ENCODE measurements around the gene FYN. TPM values are rescaled to one million over a fixed set of nuclear protein-coding genes. Genes with fewer than 3 reads are reported as not detected.

Gene FYN
- total RNA-seq, 1 experiment from 2014 or later = 7.2 TPM

DNA sequence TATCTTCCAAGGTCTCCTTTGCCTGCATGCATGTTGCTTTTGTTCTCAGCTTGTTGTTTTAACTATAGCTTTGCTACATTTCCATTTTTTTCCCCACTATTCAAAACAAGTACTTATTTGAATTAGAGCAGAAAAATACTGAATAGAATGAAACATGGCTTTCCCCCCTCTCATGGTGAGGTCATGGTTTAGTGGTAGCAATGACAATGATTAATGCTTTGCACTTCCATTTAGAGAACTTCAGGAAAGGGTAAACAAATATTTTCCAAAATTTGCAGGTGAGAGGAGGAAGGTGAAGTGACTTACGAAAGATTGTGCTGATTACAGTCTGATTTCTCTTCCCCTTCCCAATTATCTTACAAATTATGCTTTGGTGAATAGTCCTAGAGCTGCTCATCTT lies 219.8 kb downstream of the FYN start:
- Mint-ChIP-seq H3K27ac (ENCODE audit: unreplicated experiment) (peak overlapping the region; percentile 54), H3K36me3 (ENCODE audit: insufficient read depth, unreplicated experiment) (no peaks in the 10 kb centered on the region), H3K27me3 (ENCODE audit: insufficient read depth, unreplicated experiment) (no peaks in the 10 kb centered on the region), H3K4me1 (ENCODE audit: low read depth, unreplicated experiment) (peaks cover 55% of the 10 kb centered on the region), H3K4me3 (ENCODE audit: unreplicated experiment) (peak overlapping the region; percentile 58), H3K9me3 (ENCODE audit: unreplicated experiment) (no peaks in the 10 kb centered on the region)
- no peaks in the 10 kb centered on the region for H3K36me3 ChIP-seq (ENCODE audit: control insufficient read depth, insufficient read depth, low read length)
- ChIA-PET CTCF (no interaction called here), POLR2A (no interaction called here)
- H3K4me1 ChIP-seq = peaks cover 37% of the 10 kb centered on the region
- H3K4me3 ChIP-seq (ENCODE audit: low read depth, low read length) = no peak overlapping the region
- no peaks in the 10 kb centered on the region for H3K9me3 ChIP-seq
- intact Hi-C loops (cut with micrococcal nuclease; ENCODE audit: unreplicated experiment) = no loop called here
- DNase-seq = no peak
- BruUV-seq (replicated peaks) = no TSS peak
- H3K27me3 ChIP-seq (replicated peaks; ENCODE audit: control insufficient read depth, insufficient read depth, low read length) = no peaks in the 10 kb centered on the region
- TF ChIP-seq, protein P1, sequence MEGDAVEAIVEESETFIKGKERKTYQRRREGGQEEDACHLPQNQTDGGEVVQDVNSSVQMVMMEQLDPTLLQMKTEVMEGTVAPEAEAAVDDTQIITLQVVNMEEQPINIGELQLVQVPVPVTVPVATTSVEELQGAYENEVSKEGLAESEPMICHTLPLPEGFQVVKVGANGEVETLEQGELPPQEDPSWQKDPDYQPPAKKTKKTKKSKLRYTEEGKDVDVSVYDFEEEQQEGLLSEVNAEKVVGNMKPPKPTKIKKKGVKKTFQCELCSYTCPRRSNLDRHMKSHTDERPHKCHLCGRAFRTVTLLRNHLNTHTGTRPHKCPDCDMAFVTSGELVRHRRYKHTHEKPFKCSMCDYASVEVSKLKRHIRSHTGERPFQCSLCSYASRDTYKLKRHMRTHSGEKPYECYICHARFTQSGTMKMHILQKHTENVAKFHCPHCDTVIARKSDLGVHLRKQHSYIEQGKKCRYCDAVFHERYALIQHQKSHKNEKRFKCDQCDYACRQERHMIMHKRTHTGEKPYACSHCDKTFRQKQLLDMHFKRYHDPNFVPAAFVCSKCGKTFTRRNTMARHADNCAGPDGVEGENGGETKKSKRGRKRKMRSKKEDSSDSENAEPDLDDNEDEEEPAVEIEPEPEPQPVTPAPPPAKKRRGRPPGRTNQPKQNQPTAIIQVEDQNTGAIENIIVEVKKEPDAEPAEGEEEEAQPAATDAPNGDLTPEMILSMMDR (IDR thresholded peaks at IDR 0.05; ENCODE audit: insufficient read depth in 1 of 2, low read depth in 1 of 2, low read length in 1 of 2, severe bottlenecking in 1 of 2, unreplicated experiment in 1 of 2) = no peak

DNA sequence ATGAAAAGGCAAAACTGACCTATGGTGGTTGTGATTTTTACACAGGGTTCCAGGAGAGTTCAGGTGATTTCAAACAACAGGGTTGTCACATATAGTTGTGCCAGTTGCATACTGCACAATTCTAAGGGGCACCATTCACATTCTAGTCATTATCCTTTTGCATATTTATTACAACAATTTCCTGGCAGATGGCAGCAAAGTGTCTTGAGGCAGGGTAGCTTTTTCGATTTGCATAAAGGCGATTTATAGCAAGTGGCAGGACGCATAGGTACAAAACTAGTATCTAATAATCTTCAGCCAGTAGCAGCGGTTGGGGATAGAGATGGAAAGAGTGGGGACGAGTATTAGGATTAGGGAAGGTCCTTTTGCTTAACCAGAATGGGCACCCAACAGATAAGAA lies 221.1 kb downstream of the FYN start:
- TF ChIP-seq, protein P1 (IDR thresholded peaks at IDR 0.05; ENCODE audit: insufficient read depth in 1 of 2, low read depth in 1 of 2, low read length in 1 of 2, severe bottlenecking in 1 of 2, unreplicated experiment in 1 of 2) = no peak
- intact Hi-C loops (cut with micrococcal nuclease; ENCODE audit: unreplicated experiment) = no loop called here
- Histone ChIP-seq H3K9me3 (no peaks in the 10 kb centered on the region), H3K36me3 (ENCODE audit: control insufficient read depth, insufficient read depth, low read length) (no peaks in the 10 kb centered on the region), H3K4me3 (ENCODE audit: low read depth, low read length) (no peak overlapping the region), H3K27me3 (replicated peaks; ENCODE audit: control insufficient read depth, insufficient read depth, low read length) (no peaks in the 10 kb centered on the region), H3K4me1 (peaks cover 32% of the 10 kb centered on the region)
- no peak for DNase-seq
- Mint-ChIP-seq H3K27ac (ENCODE audit: unreplicated experiment) (no peak overlapping the region), H3K9me3 (ENCODE audit: unreplicated experiment) (no peaks in the 10 kb centered on the region), H3K36me3 (ENCODE audit: insufficient read depth, unreplicated experiment) (no peaks in the 10 kb centered on the region), H3K4me1 (ENCODE audit: low read depth, unreplicated experiment) (peaks cover 48% of the 10 kb centered on the region), H3K4me3 (ENCODE audit: unreplicated experiment) (peak overlapping the region; percentile 34), H3K27me3 (ENCODE audit: insufficient read depth, unreplicated experiment) (no peaks in the 10 kb centered on the region)
- ChIA-PET CTCF (interaction anchor here (0.6 kb wide), 1 partner anchor 25 kb away, joined by 3 read pairs; no protein-coding TSS in a partner anchor), POLR2A (no interaction called here)
- BruUV-seq (replicated peaks) = no TSS peak

DNA sequence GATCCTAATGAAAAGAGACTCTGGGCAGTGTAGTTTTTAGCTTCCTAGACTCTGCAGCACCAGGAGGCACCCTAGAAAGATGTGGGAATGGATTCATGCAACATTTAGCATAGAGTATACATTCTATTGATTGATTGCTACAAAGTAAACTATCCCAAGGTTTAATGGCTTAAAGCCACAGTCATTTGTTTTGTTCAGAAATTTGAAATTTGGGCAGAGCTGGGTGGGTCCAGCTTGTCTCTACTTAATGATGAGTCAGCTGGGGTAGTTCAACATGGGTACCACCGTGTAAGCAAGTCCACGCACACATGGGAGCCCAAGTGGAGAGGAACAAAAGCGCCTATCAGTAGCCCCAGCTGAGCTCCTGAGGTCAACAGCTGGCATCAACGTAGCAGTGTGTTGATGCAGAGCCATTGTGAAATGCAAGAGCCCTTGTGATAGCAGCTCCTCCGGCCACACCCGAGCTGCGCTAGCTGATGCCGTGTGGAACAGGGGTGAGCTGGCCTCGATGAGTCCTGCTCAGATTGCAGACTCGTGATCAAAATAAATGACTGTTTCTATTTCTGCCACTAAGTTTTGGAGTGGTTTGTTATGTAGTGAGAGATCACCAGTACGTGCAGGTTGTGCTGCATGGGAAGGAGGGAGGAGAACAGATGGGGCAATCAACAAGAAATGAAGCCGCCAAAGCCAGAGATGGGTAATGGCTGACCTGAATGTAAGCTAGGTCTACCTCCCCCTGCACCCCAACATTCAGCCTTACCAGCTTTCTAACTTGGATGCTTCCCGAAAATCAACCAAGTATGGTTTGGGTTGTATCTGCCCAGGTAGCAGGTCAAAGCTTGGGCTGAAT lies 221.8 kb downstream of the FYN start:
- no peak for DNase-seq
- TF ChIP-seq, protein P1 (IDR thresholded peaks at IDR 0.05; ENCODE audit: insufficient read depth in 1 of 2, low read depth in 1 of 2, low read length in 1 of 2, severe bottlenecking in 1 of 2, unreplicated experiment in 1 of 2) = no peak
- ChIA-PET CTCF (interaction anchor here (0.6 to 0.9 kb wide), 2 partner anchors 9 to 58 kb away, joined by 3 to 5 read pairs; no protein-coding TSS in a partner anchor), POLR2A (interaction anchor here (0.6 kb wide), 1 partner anchor 17 kb away, joined by 6 read pairs; no protein-coding TSS in a partner anchor)
- Mint-ChIP-seq H3K36me3 (ENCODE audit: insufficient read depth, unreplicated experiment) (no peaks in the 10 kb centered on the region), H3K4me3 (ENCODE audit: unreplicated experiment) (no peak overlapping the region), H3K4me1 (ENCODE audit: low read depth, unreplicated experiment) (peaks cover 42% of the 10 kb centered on the region), H3K9me3 (ENCODE audit: unreplicated experiment) (no peaks in the 10 kb centered on the region), H3K27me3 (ENCODE audit: insufficient read depth, unreplicated experiment) (no peaks in the 10 kb centered on the region), H3K27ac (ENCODE audit: unreplicated experiment) (no peak overlapping the region)
- H3K27me3 ChIP-seq (replicated peaks; ENCODE audit: control insufficient read depth, insufficient read depth, low read length) = no peaks in the 10 kb centered on the region
- no TSS peak for BruUV-seq (replicated peaks)
- no peak overlapping the region for H3K4me3 ChIP-seq (ENCODE audit: low read depth, low read length)
- H3K9me3 ChIP-seq = no peaks in the 10 kb centered on the region
- H3K36me3 ChIP-seq (ENCODE audit: control insufficient read depth, insufficient read depth, low read length) = no peaks in the 10 kb centered on the region
- H3K4me1 ChIP-seq = peaks cover 30% of the 10 kb centered on the region
- intact Hi-C loops (cut with micrococcal nuclease; ENCODE audit: unreplicated experiment) = loop anchor here (2.0 kb wide), 1 partner anchor 169 kb away; the partner anchor contains the start of gene REV3L
